Activated CD8-positive, alpha-beta memory T cell treated with anti-CD3 and anti-CD28 coated beads, Interleukin-2, amount 10 ng/mL, durations not matched to agents 7 days and 5 days (primary cell): ENCODE data around the gene GOLGA8R. TPM values are rescaled to one million over a fixed set of nuclear protein-coding genes. Genes with fewer than 3 reads are reported as not detected.
A peak's percentile ranks its signal among the peaks of the same experiment; 100 is the strongest.
"Not testable (repeated sequence)": the region's sequence is repeated elsewhere in the genome, so short reads cannot be mapped to it uniquely, and the experiment has no call there.

ENCODE experiments used
- ATAC-seq: fragments of 150-1000 bp; cut with Tn5 transposase; one replicate; pipeline ENCODE4 v1.10.0; 2021; ENCODE audit warnings: moderate library complexity
- CTCF ChIA-PET: fragments of 350-600 bp; sonication (Branson Sonifier 250); formaldehyde crosslinking; loops from one replicate; lab custom pipeline; 2021; ENCODE audit warnings: antibody characterized with exemption; lab: Charles Lee
- DNase-seq: peaks from one replicate; pipeline ENCODE4 v3.0.0-alpha.2; 2020
- H3K27ac Mint-ChIP-seq: one replicate; pipeline ENCODE4 v1.8.0; 2021; ENCODE audit warnings: mild to moderate bottlenecking, mixed read lengths
- H3K27me3 Mint-ChIP-seq: one replicate; pipeline ENCODE4 v1.8.0; 2021; ENCODE audit warnings: mixed read lengths
- H3K36me3 Mint-ChIP-seq: one replicate; pipeline ENCODE4 v1.8.0; 2021; ENCODE audit warnings: mild to moderate bottlenecking, mixed read lengths
- H3K4me1 Mint-ChIP-seq: one replicate; pipeline ENCODE4 v1.8.0; 2021; ENCODE audit warnings: mixed read lengths
- H3K4me3 Mint-ChIP-seq: one replicate; pipeline ENCODE4 v1.8.0; 2021; ENCODE audit warnings: mild to moderate bottlenecking, moderate library complexity, mixed read lengths
- H3K9me3 Mint-ChIP-seq: one replicate; pipeline ENCODE4 v1.8.0; 2022; ENCODE audit warnings: low read depth, mixed read lengths
- total RNA-seq, 2 experiments: library from RNA; stranded (reverse); gene quantifications; one replicate each; pipeline ENCODE4 v1.2.3, GENCODE V29; 2021

GOLGA8R gene
- 10 to 100 TPM; 13.0 to 15.9 TPM for total RNA-seq

GRCh38 chr15:30414160-30414559, at the start of gene GOLGA8R:
Gene GOLGA8R, minus strand, starts transcription at chr15:30414260. Its CDS starts 98 bp downstream, at chr15:30414162.
- H3K27me3 Mint-ChIP-seq, DNase-seq, ATAC-seq, H3K4me1 Mint-ChIP-seq, CTCF ChIA-PET, H3K27ac Mint-ChIP-seq, H3K9me3 Mint-ChIP-seq, H3K36me3 Mint-ChIP-seq, H3K4me3 Mint-ChIP-seq: not testable (repeated sequence)

- DNase-seq, H3K4me1 Mint-ChIP-seq, H3K27me3 Mint-ChIP-seq, H3K9me3 Mint-ChIP-seq, H3K27ac Mint-ChIP-seq, ATAC-seq, H3K36me3 Mint-ChIP-seq, CTCF ChIA-PET, H3K4me3 Mint-ChIP-seq: not testable (repeated sequence)
These were observed 49.8 kb upstream of the GOLGA8R start for GRCh38 chr15:30463849-30464248.

GRCh38 chr15:30462176-30462575, 48.1 kb upstream of the GOLGA8R start:
- H3K9me3 Mint-ChIP-seq: not testable (repeated sequence)

GRCh38 chr15:30452702-30453101, 38.6 kb upstream of the GOLGA8R start:
- H3K4me1 Mint-ChIP-seq, H3K27me3 Mint-ChIP-seq, H3K9me3 Mint-ChIP-seq, DNase-seq, H3K4me3 Mint-ChIP-seq, CTCF ChIA-PET, H3K27ac Mint-ChIP-seq, ATAC-seq, H3K36me3 Mint-ChIP-seq: not testable (repeated sequence)

More at GRCh38 chr15:30462176-30462575, 48.1 kb upstream of the GOLGA8R start:
- H3K4me1 Mint-ChIP-seq, ATAC-seq, H3K27ac Mint-ChIP-seq, DNase-seq, CTCF ChIA-PET, H3K27me3 Mint-ChIP-seq, H3K36me3 Mint-ChIP-seq, H3K4me3 Mint-ChIP-seq: not testable (repeated sequence)

- H3K36me3 Mint-ChIP-seq, ATAC-seq, H3K4me3 Mint-ChIP-seq, H3K27ac Mint-ChIP-seq, H3K9me3 Mint-ChIP-seq, H3K4me1 Mint-ChIP-seq, CTCF ChIA-PET, H3K27me3 Mint-ChIP-seq, DNase-seq: not testable (repeated sequence)
These were observed 24.3 kb upstream of the GOLGA8R start for GRCh38 chr15:30438348-30438747.

- H3K36me3 Mint-ChIP-seq, H3K9me3 Mint-ChIP-seq, ATAC-seq, CTCF ChIA-PET, H3K27ac Mint-ChIP-seq, H3K4me1 Mint-ChIP-seq, DNase-seq, H3K27me3 Mint-ChIP-seq, H3K4me3 Mint-ChIP-seq: not testable (repeated sequence)
These were observed 21.8 kb upstream of the GOLGA8R start for GRCh38 chr15:30435878-30436277.

GRCh38 chr15:30420723-30421122, 6.7 kb upstream of the GOLGA8R start:
- H3K27ac Mint-ChIP-seq, H3K36me3 Mint-ChIP-seq, H3K9me3 Mint-ChIP-seq, CTCF ChIA-PET, ATAC-seq, H3K27me3 Mint-ChIP-seq, H3K4me3 Mint-ChIP-seq, H3K4me1 Mint-ChIP-seq: not testable (repeated sequence)
- DNase-seq: peak; percentile 35

- ATAC-seq, H3K4me1 Mint-ChIP-seq, H3K4me3 Mint-ChIP-seq, H3K9me3 Mint-ChIP-seq, H3K36me3 Mint-ChIP-seq, H3K27me3 Mint-ChIP-seq, CTCF ChIA-PET, H3K27ac Mint-ChIP-seq: not testable (repeated sequence)
- DNase-seq: peak; percentile 35
These were observed 6.4 kb downstream of the GOLGA8R start for GRCh38 chr15:30407636-30408035.

- H3K27me3 Mint-ChIP-seq, H3K36me3 Mint-ChIP-seq, H3K4me1 Mint-ChIP-seq, CTCF ChIA-PET, H3K27ac Mint-ChIP-seq, H3K4me3 Mint-ChIP-seq, H3K9me3 Mint-ChIP-seq: not testable (repeated sequence)
- peak; percentile 70 for ATAC-seq
- DNase-seq: peak; percentile 62
These were observed 15.1 kb downstream of the GOLGA8R start for GRCh38 chr15:30398988-30399387.

GRCh38 chr15:30393664-30393991, 20.4 kb downstream of the GOLGA8R start:
- ATAC-seq, H3K9me3 Mint-ChIP-seq, H3K4me3 Mint-ChIP-seq, CTCF ChIA-PET, H3K27ac Mint-ChIP-seq, H3K4me1 Mint-ChIP-seq, H3K36me3 Mint-ChIP-seq, DNase-seq, H3K27me3 Mint-ChIP-seq: not testable (repeated sequence)

GRCh38 chr15:30392766-30393663, 21.0 kb downstream of the GOLGA8R start, which contains the start of gene CHRFAM7A:
Gene CHRFAM7A, minus strand, starts transcription at chr15:30393540. Its CDS starts 10,189 bp downstream, at chr15:30383351.
- DNase-seq, CTCF ChIA-PET, H3K4me3 Mint-ChIP-seq, H3K27ac Mint-ChIP-seq, H3K27me3 Mint-ChIP-seq, H3K9me3 Mint-ChIP-seq, H3K36me3 Mint-ChIP-seq, H3K4me1 Mint-ChIP-seq: not testable (repeated sequence)
- ATAC-seq: peak; percentile 71

- H3K27ac Mint-ChIP-seq, H3K4me3 Mint-ChIP-seq, CTCF ChIA-PET, H3K36me3 Mint-ChIP-seq, H3K27me3 Mint-ChIP-seq, ATAC-seq, DNase-seq, H3K4me1 Mint-ChIP-seq, H3K9me3 Mint-ChIP-seq: not testable (repeated sequence)
These were observed 27.7 kb downstream of the GOLGA8R start for GRCh38 chr15:30386318-30386887.

GRCh38 chr15:30377082-30377413, 37.0 kb downstream of the GOLGA8R start:
- DNase-seq, H3K9me3 Mint-ChIP-seq, H3K36me3 Mint-ChIP-seq, ATAC-seq, H3K27ac Mint-ChIP-seq, H3K4me3 Mint-ChIP-seq, H3K4me1 Mint-ChIP-seq, CTCF ChIA-PET, H3K27me3 Mint-ChIP-seq: not testable (repeated sequence)

GRCh38 chr15:30376375-30377081, 37.5 kb downstream of the GOLGA8R start:
- H3K36me3 Mint-ChIP-seq, ATAC-seq, H3K4me3 Mint-ChIP-seq, DNase-seq, CTCF ChIA-PET, H3K27ac Mint-ChIP-seq, H3K4me1 Mint-ChIP-seq, H3K9me3 Mint-ChIP-seq, H3K27me3 Mint-ChIP-seq: not testable (repeated sequence)
